Measurements from ENCODE around the gene REM1. TPM values are rescaled to one million over a fixed set of nuclear protein-coding genes. Genes with fewer than 3 reads are reported as not detected.
A peak's percentile ranks its signal among the peaks of the same experiment; 100 is the strongest.
"Not testable (repeated sequence)": the region's sequence is repeated elsewhere in the genome, so short reads cannot be mapped to it uniquely, and the experiment has no call there.

REM1 gene, protein sequence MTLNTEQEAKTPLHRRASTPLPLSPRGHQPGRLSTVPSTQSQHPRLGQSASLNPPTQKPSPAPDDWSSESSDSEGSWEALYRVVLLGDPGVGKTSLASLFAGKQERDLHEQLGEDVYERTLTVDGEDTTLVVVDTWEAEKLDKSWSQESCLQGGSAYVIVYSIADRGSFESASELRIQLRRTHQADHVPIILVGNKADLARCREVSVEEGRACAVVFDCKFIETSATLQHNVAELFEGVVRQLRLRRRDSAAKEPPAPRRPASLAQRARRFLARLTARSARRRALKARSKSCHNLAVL
- not detected in 2 replicates for total RNA-seq

GRCh38 chr20:31474758-31475427 lies at the start of gene REM1, which contains the start of gene DEFB124:
Gene REM1, plus strand, starts transcription at chr20:31475288. Its CDS starts 1,158 bp downstream, at chr20:31476446.
Gene DEFB124, minus strand, starts transcription at chr20:31475127. Its CDS starts 2,114 bp downstream, at chr20:31473013.
- DNase-seq, result no peak
- no peaks in the 10 kb centered on the region for H3K36me3 Mint-ChIP-seq (ENCODE audit: low read depth)
- H3K4me1 Mint-ChIP-seq, result peaks cover 6% of the 10 kb centered on the region
- peak within 1 kb of the TSS; percentile 7 for H3K4me3 Mint-ChIP-seq
- no peak within 1 kb of the TSS for H3K27ac Mint-ChIP-seq
- peaks cover 32% of the 10 kb centered on the region for H3K27me3 Mint-ChIP-seq
- intact Hi-C loops (cut with micrococcal nuclease), result no loop called here
- H3K9me3 Mint-ChIP-seq, result peaks cover 3% of the 10 kb centered on the region

- no peaks in the 10 kb centered on the region for H3K4me1 Mint-ChIP-seq
- H3K9me3 Mint-ChIP-seq, result no peaks in the 10 kb centered on the region
- no peak overlapping the region for H3K4me3 Mint-ChIP-seq
- H3K36me3 Mint-ChIP-seq (ENCODE audit: low read depth), result no peaks in the 10 kb centered on the region
- DNase-seq, result no peak
- intact Hi-C loops (cut with micrococcal nuclease), result no loop called here
- H3K27ac Mint-ChIP-seq, result no peak overlapping the region
- peaks cover 2% of the 10 kb centered on the region for H3K27me3 Mint-ChIP-seq
These were observed 49.3 kb upstream of the REM1 start for GRCh38 chr20:31425797-31426196.

GRCh38 chr20:31426891-31427551 lies 48.1 kb upstream of the REM1 start:
- not testable (repeated sequence) for H3K9me3 Mint-ChIP-seq

DNA sequence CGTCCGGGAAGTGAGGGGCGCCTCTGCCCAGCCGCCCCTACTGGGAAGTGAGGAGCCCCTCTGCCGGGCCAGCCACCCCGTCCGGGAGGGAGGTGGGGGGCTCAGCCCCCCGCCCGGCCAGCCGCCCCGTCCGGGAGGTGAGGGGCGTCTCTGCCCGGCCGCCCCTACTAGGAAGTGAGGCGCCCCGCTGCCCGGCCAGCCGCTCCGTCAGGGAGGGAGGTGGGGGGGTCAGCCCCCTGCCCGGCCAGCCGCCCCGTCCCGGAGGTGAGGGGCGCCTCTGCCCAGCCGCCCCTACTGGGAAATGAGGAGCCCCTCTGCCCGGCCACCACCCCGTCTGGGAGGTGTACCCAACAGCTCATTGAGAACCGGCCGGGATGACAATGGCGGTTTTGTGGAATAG lies 47.5 kb upstream of the REM1 start:
- intact Hi-C loops (cut with micrococcal nuclease); H3K4me3 Mint-ChIP-seq; H3K36me3 Mint-ChIP-seq (ENCODE audit: low read depth); H3K27me3 Mint-ChIP-seq; H3K27ac Mint-ChIP-seq; H3K9me3 Mint-ChIP-seq; DNase-seq; H3K4me1 Mint-ChIP-seq: not testable (repeated sequence)

More at GRCh38 chr20:31426891-31427551, 48.1 kb upstream of the REM1 start:
- H3K4me3 Mint-ChIP-seq; H3K27ac Mint-ChIP-seq; H3K27me3 Mint-ChIP-seq; H3K4me1 Mint-ChIP-seq; intact Hi-C loops (cut with micrococcal nuclease); DNase-seq; H3K36me3 Mint-ChIP-seq (ENCODE audit: low read depth): not testable (repeated sequence)

DNA sequence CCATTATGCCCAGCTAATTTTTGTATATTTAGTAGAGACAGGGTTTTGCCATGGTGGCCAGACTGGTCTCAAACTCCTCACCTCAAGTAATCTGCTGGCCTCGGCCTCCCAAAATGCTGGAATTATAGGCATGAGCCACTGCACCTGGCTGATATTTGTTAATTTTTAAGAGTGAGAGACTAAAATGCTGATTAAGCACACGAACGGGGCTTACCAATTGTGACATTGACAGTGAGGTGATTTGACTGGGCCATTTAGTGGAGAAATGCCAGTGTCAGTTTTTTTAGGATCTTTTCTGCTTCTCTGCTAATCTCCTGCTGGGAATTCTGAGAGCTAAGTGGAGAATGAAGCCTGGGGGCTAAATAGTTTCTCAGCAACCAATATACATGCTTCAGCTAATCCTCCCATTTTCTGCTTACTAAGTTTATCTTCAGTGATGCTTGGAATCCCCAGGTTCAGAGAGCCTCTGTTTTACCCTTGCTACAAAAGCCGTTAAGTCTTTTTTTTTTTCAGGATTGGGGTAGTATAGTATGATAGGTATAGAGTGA lies 44.4 kb upstream of the REM1 start:
- no peak for DNase-seq
- Mint-ChIP-seq H3K27me3 (peaks cover 2% of the 10 kb centered on the region), H3K4me3 (no peak overlapping the region), H3K36me3 (ENCODE audit: low read depth) (no peaks in the 10 kb centered on the region), H3K4me1 (no peaks in the 10 kb centered on the region), H3K9me3 (no peaks in the 10 kb centered on the region), H3K27ac (no peak overlapping the region)
- intact Hi-C loops (cut with micrococcal nuclease), result no loop called here

DNA sequence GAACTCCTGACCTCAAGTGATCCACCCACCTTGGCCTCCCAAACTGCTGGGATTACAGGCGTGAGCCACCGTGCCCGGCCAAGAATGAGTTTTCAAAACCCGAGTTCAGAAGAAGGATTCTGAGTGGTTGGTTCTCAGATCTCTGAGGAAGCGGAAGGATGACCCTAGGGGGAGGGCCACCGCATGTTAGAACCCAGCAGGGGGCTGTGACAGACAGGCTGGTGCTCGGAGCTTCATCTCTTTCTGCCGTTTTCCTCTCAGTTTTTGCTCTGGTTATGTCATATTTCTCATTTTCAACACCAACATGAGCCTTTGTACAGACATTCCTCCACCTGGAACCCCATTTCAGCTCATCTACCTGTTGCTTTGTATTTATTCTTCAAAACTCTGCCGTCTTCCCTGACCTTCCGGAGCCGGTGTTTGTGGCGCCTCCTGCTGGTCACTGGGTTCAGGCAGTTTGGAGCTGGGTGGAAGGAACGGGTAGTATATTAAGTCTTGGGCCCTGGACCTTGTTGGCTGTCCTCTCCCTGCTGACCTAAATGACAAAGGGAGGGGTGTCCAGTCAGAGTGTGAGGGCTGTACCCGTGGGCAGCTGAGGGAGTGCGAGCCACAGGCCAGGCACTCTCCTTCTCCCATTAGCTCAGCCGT lies 35.0 kb upstream of the REM1 start, which contains the start of gene DEFB123:
Gene DEFB123 (plus strand): TSS at position 621 of the 648 bp plus-strand sequence. CDS start 67 bp downstream, outside the sequence.
- Mint-ChIP-seq H3K4me3 (no peak within 1 kb of the TSS), H3K27me3 (no peaks in the 10 kb centered on the region), H3K27ac (no peak within 1 kb of the TSS), H3K9me3 (no peaks in the 10 kb centered on the region), H3K36me3 (ENCODE audit: low read depth) (no peaks in the 10 kb centered on the region), H3K4me1 (no peaks in the 10 kb centered on the region)
- no peak for DNase-seq
- intact Hi-C loops (cut with micrococcal nuclease), result no loop called here

GRCh38 chr20:31446084-31446819 lies 28.8 kb upstream of the REM1 start:
- no peaks in the 10 kb centered on the region for H3K36me3 Mint-ChIP-seq (ENCODE audit: low read depth)

GRCh38 chr20:31449511-31450414 lies 25.3 kb upstream of the REM1 start:
- Mint-ChIP-seq H3K4me3 (no peak overlapping the region), H3K27me3 (peaks cover 1% of the 10 kb centered on the region), H3K36me3 (ENCODE audit: low read depth) (no peaks in the 10 kb centered on the region), H3K27ac (no peak overlapping the region), H3K4me1 (no peaks in the 10 kb centered on the region), H3K9me3 (no peaks in the 10 kb centered on the region)
- intact Hi-C loops (cut with micrococcal nuclease), result no loop called here
- no peak for DNase-seq

More at GRCh38 chr20:31446084-31446819, 28.8 kb upstream of the REM1 start:
- no peaks in the 10 kb centered on the region for H3K27me3 Mint-ChIP-seq
- no peak for DNase-seq
- intact Hi-C loops (cut with micrococcal nuclease), result no loop called here
- no peak overlapping the region for H3K4me3 Mint-ChIP-seq
- H3K9me3 Mint-ChIP-seq, result no peaks in the 10 kb centered on the region
- H3K4me1 Mint-ChIP-seq, result no peaks in the 10 kb centered on the region
- no peak overlapping the region for H3K27ac Mint-ChIP-seq

- H3K27me3 Mint-ChIP-seq, result peaks cover 1% of the 10 kb centered on the region
- no peak for DNase-seq
These were observed 22.5 kb upstream of the REM1 start for GRCh38 chr20:31452575-31452974.

GRCh38 chr20:31454361-31454760 lies 20.7 kb upstream of the REM1 start:
- no peak for DNase-seq
- intact Hi-C loops (cut with micrococcal nuclease), result no loop called here
- Mint-ChIP-seq H3K9me3 (no peaks in the 10 kb centered on the region), H3K36me3 (ENCODE audit: low read depth) (no peaks in the 10 kb centered on the region), H3K4me3 (no peak overlapping the region), H3K27me3 (peaks cover 4% of the 10 kb centered on the region), H3K4me1 (no peaks in the 10 kb centered on the region), H3K27ac (no peak overlapping the region)

More at GRCh38 chr20:31452575-31452974, 22.5 kb upstream of the REM1 start:
- no peaks in the 10 kb centered on the region for H3K36me3 Mint-ChIP-seq (ENCODE audit: low read depth)
- intact Hi-C loops (cut with micrococcal nuclease), result no loop called here
- H3K27ac Mint-ChIP-seq, result no peak overlapping the region
- no peak overlapping the region for H3K4me3 Mint-ChIP-seq
- no peaks in the 10 kb centered on the region for H3K9me3 Mint-ChIP-seq
- no peaks in the 10 kb centered on the region for H3K4me1 Mint-ChIP-seq

- intact Hi-C loops (cut with micrococcal nuclease); H3K4me3 Mint-ChIP-seq; H3K36me3 Mint-ChIP-seq (ENCODE audit: low read depth); H3K27ac Mint-ChIP-seq; H3K4me1 Mint-ChIP-seq; DNase-seq; H3K9me3 Mint-ChIP-seq: not testable (repeated sequence)
- H3K27me3 Mint-ChIP-seq, result peaks cover 15% of the 10 kb centered on the region
These were observed 4.1 kb upstream of the REM1 start for GRCh38 chr20:31470946-31471345.
